ENCODE measurements around the gene TMPRSS3. TPM values are rescaled to one million over a fixed set of nuclear protein-coding genes. Genes with fewer than 3 reads are reported as not detected.

The TMPRSS3 gene
- total RNA-seq, 6 experiments from 2014 or later: 0.22 to 0.97 (median 0.71) TPM

- no peak for DNase-seq
- no peak for TF ChIP-seq POLR2A (IDR thresholded peaks at IDR 0.05)
- TF ChIP-seq CTCF (IDR thresholded peaks at IDR 0.05): no peak
- ATAC-seq: no peak
- no peaks in the 10 kb centered on the region for H3K4me1 ChIP-seq
- no peak overlapping the region for H3K4me3 ChIP-seq
- no peaks in the 10 kb centered on the region for H3K36me3 ChIP-seq
- intact Hi-C loops (cut with DNase I): loop anchor here in 1 of 2 donors (10.0 kb wide), 1 partner anchor 298 kb away; no protein-coding TSS in a partner anchor
- no peaks in the 10 kb centered on the region for H3K9me3 ChIP-seq
- no peaks in the 10 kb centered on the region for H3K27me3 ChIP-seq
- WGBS (ENCODE audit: insufficient coverage, low coverage, low lambda C conversion rate, missing lambda C conversion rate): 92% methylated on average over 10 of the region's 15 CpGs
- H3K27ac ChIP-seq: no peak overlapping the region
Observed at GRCh38 chr21:42443181-42443785, 47.4 kb upstream of the TMPRSS3 start.

- TF ChIP-seq POLR2A (IDR thresholded peaks at IDR 0.05): no peak
- intact Hi-C loops (cut with DNase I): loop anchor here in 1 of 2 donors (10.0 kb wide), 1 partner anchor 297 kb away; no protein-coding TSS in a partner anchor
- ATAC-seq (no peak), DNase-seq (no peak)
- no peaks in the 10 kb centered on the region for H3K9me3 ChIP-seq
- H3K4me1 ChIP-seq: no peaks in the 10 kb centered on the region
- no peak overlapping the region for H3K4me3 ChIP-seq
- H3K27ac ChIP-seq: no peak overlapping the region
- no peaks in the 10 kb centered on the region for H3K27me3 ChIP-seq
- 69% methylated on average over 4 of the region's 6 CpGs for WGBS (ENCODE audit: insufficient coverage, low coverage, low lambda C conversion rate, missing lambda C conversion rate)
- H3K36me3 ChIP-seq: no peaks in the 10 kb centered on the region
Observed at GRCh38 chr21:42441963-42442362, 46.1 kb upstream of the TMPRSS3 start.

- intact Hi-C loops (cut with DNase I): loop anchor here in 1 of 2 donors (10.0 kb wide), 1 partner anchor 295 kb away; no protein-coding TSS in a partner anchor
- Histone ChIP-seq H3K9me3 (no peaks in the 10 kb centered on the region), H3K4me3 (no peak overlapping the region), H3K36me3 (no peaks in the 10 kb centered on the region), H3K4me1 (no peaks in the 10 kb centered on the region), H3K27me3 (no peaks in the 10 kb centered on the region), H3K27ac (no peak overlapping the region)
- no peak for DNase-seq
- no peak for ATAC-seq
- TF ChIP-seq CTCF (IDR thresholded peaks at IDR 0.05) (no peak), POLR2A (IDR thresholded peaks at IDR 0.05) (no peak)
- WGBS (ENCODE audit: insufficient coverage, low coverage, low lambda C conversion rate, missing lambda C conversion rate): 62% methylated on average over 12 of the region's 12 CpGs
Observed at GRCh38 chr21:42440187-42440792, 44.4 kb upstream of the TMPRSS3 start.

- Histone ChIP-seq H3K27ac (no peak overlapping the region), H3K9me3 (no peaks in the 10 kb centered on the region), H3K36me3 (no peaks in the 10 kb centered on the region), H3K4me1 (no peaks in the 10 kb centered on the region), H3K27me3 (no peaks in the 10 kb centered on the region), H3K4me3 (no peak overlapping the region)
- DNase-seq: no peak
- no peak for TF ChIP-seq POLR2A (IDR thresholded peaks at IDR 0.05)
- TF ChIP-seq CTCF (IDR thresholded peaks at IDR 0.05): no peak
- WGBS (ENCODE audit: insufficient coverage, low coverage, low lambda C conversion rate, missing lambda C conversion rate): 65% methylated on average over 12 of the region's 17 CpGs
- no peak for ATAC-seq
- intact Hi-C loops (cut with DNase I): loop anchor here in 1 of 2 donors (10.0 kb wide), 1 partner anchor 295 kb away; no protein-coding TSS in a partner anchor
Observed at GRCh38 chr21:42439284-42440186, 43.7 kb upstream of the TMPRSS3 start.
